B cell (primary cell): Measurements from ENCODE around the gene TBC1D9B. TPM values are rescaled to one million over a fixed set of nuclear protein-coding genes. Genes with fewer than 3 reads are reported as not detected.
A peak's percentile ranks its signal among the peaks of the same experiment; 100 is the strongest.

Experiments used
- ATAC-seq: fragments of 200-7000 bp; cut with Tn5 transposase; one replicate; pipeline ENCODE4 v1.10.0; 2021; ENCODE audit warnings: low read depth, mild to moderate bottlenecking, moderate number of reproducible peaks, moderate library complexity
- CTCF ChIA-PET: fragments of 350-600 bp; sonication (Branson Sonifier 250); formaldehyde crosslinking; loops from one replicate; lab custom pipeline; 2021; ENCODE audit warnings: antibody characterized with exemption, inconsistent platforms; lab: Charles Lee
- POLR2A ChIA-PET: fragments of 350-600 bp; sonication (Branson Sonifier 250); formaldehyde crosslinking; loops from one replicate; lab custom pipeline; 2021; ENCODE audit warnings: antibody characterized with exemption; lab: Charles Lee
- DNase-seq: peaks from one replicate; pipeline ENCODE4 v3.0.0; 2013
- H2AFZ ChIP-seq: 2 replicates; pipeline ENCODE4 v1.6.1; 2012; ENCODE audit warnings: mild to moderate bottlenecking, low read depth, low read length; ENCODE audit not compliant: insufficient read depth, poor library complexity, severe bottlenecking
- H3K27ac ChIP-seq, 2 donors: 1 replicate in 1 of 2; 2 replicates in 1 of 2; pipeline ENCODE4 v1.5.1; 2012 to 2013; ENCODE audit warnings: low read length in 2 of 2, mild to moderate bottlenecking in 2 of 2, moderate library complexity in 1 of 2
- H3K27me3 ChIP-seq, 4 experiments: fragments of 200-600 bp in 1 of 4; sonication (generic) in 1 of 4; replicated peaks in 1 of 4; 1 replicate in 2 of 4; 2 replicates in 2 of 4; pipeline versions ENCODE4 v1.6.1 to v1.7.0; 2013 to 2016; ENCODE audit warnings: low read length in 3 of 4, mild to moderate bottlenecking in 2 of 4, mixed read lengths in 1 of 4, moderate library complexity in 1 of 4; ENCODE audit not compliant: insufficient read depth in 4 of 4, control insufficient read depth in 3 of 4; ENCODE audit errors: control extremely low read depth in 1 of 4
- H3K36me3 ChIP-seq, 2 experiments: replicated peaks in 1 of 2; 1 replicate in 1 of 2; 2 replicates in 1 of 2; pipeline versions ENCODE4 v1.6.1 to v1.7.1; 2013; ENCODE audit warnings: low read length in 1 of 2; ENCODE audit not compliant: insufficient read depth in 2 of 2, control insufficient read depth in 1 of 2; ENCODE audit errors: control extremely low read depth in 1 of 2, extremely low read depth in 1 of 2
- H3K4me1 ChIP-seq, 2 donors: fragments of 200-600 bp in 1 of 2; sonication (generic) in 1 of 2; 1 replicate in 1 of 2; 2 replicates in 1 of 2; pipeline versions ENCODE4 v1.5.1 to v1.6.1; 2013 to 2017; ENCODE audit warnings: low read length in 2 of 2; ENCODE audit not compliant: control insufficient read depth in 2 of 2, insufficient read depth in 2 of 2
- H3K4me2 ChIP-seq: replicated peaks from 2 replicates; pipeline ENCODE3; 2012; ENCODE audit warnings: mild to moderate bottlenecking, low read depth, low read length; ENCODE audit not compliant: poor library complexity, severe bottlenecking
- H3K4me3 ChIP-seq, 5 experiments: fragments of 200-600 bp in 1 of 5; sonication (generic) in 1 of 5; 1 replicate in 3 of 5; 2 replicates in 2 of 5; pipeline versions ENCODE4 v1.5.1 to v1.7.0; 2011 to 2016; ENCODE audit warnings: low read length in 4 of 5, mild to moderate bottlenecking in 4 of 5, low read depth in 2 of 5, control low read depth in 1 of 5, moderate library complexity in 1 of 5; ENCODE audit not compliant: insufficient read depth in 1 of 5; ENCODE audit errors: control extremely low read depth in 1 of 5, extremely low read depth in 1 of 5
- H3K79me2 ChIP-seq: fragments of 200-600 bp; sonication (generic); one replicate; pipeline ENCODE4 v1.6.0; 2016; ENCODE audit warnings: low read length; ENCODE audit not compliant: control insufficient read depth, insufficient read depth
- H3K9ac ChIP-seq: fragments of 200-600 bp; sonication (generic); 2 replicates; pipeline ENCODE4 v1.6.1; 2017; ENCODE audit warnings: mild to moderate bottlenecking, low read length, moderate library complexity
- H3K9me3 ChIP-seq, 3 donors: one replicate each; pipeline versions ENCODE4 v1.6.1 to v1.7.1; 2013; ENCODE audit warnings: low read length in 2 of 3; ENCODE audit not compliant: control insufficient read depth in 2 of 3, insufficient read depth in 1 of 3; ENCODE audit errors: control extremely low read depth in 1 of 3
- H4K20me1 ChIP-seq: 2 replicates; pipeline ENCODE4 v1.6.0; 2012; ENCODE audit warnings: mild to moderate bottlenecking, low read length; ENCODE audit not compliant: insufficient read depth, control insufficient read depth, poor library complexity, severe bottlenecking
- H3K27ac Mint-ChIP-seq: one replicate; pipeline ENCODE4 v1.8.0; 2021; ENCODE audit warnings: mixed read lengths
- H3K27me3 Mint-ChIP-seq: one replicate; pipeline ENCODE4 v1.8.0; 2021; ENCODE audit warnings: mixed read lengths
- H3K4me1 Mint-ChIP-seq: one replicate; pipeline ENCODE4 v1.8.0; 2021; ENCODE audit warnings: mixed read lengths
- H3K4me3 Mint-ChIP-seq: one replicate; pipeline ENCODE4 v1.8.0; 2021; ENCODE audit warnings: mixed read lengths
- H3K9me3 Mint-ChIP-seq: one replicate; pipeline ENCODE4 v1.8.0; 2022; ENCODE audit warnings: mixed read lengths; ENCODE audit not compliant: insufficient read depth
- CTCF ChIP-seq: fragments of 200-600 bp; IDR thresholded peaks from one replicate; pipeline ENCODE4 v1.8.0; 2022; ENCODE audit warnings: antibody characterized with exemption, mild to moderate bottlenecking
- EZH2 ChIP-seq: IDR thresholded peaks from 2 replicates; pipeline ENCODE4 v1.6.1; 2012; ENCODE audit warnings: borderline replicate concordance, low read depth, mild to moderate bottlenecking, moderate library complexity, low read length; ENCODE audit not compliant: insufficient read depth, poor library complexity, severe bottlenecking
- WGBS: methylation state at CpG from one replicate; pipeline ENCODE4 v1.1.5; 2013; ENCODE audit warnings: missing lambda C conversion rate; ENCODE audit not compliant: insufficient coverage; 5-methylcytosine and 5-hydroxymethylcytosine counted together
- intact Hi-C: fragments of 100-400 bp; cut with micrococcal nuclease; formaldehyde crosslinking; loops from one replicate; pipeline ENCODE4 v1.10.0; 2022
- polyA plus RNA-seq: library from polyadenylated mRNA; depleted of rRNA; stranded (reverse); fragments of >200 nt; gene quantifications from 2 replicates; pipeline ENCODE4 v1.2.3, GENCODE V29; 2012
- total RNA-seq, 2 donors: library from RNA; stranded (reverse); fragments of 120-200 nt in 1 of 2; gene quantifications; 1 replicate in 1 of 2; 2 replicates in 1 of 2; pipeline versions ENCODE4 v1.2.3 to v1.2.4, GENCODE V29; 2013 to 2022

The TBC1D9B gene
- total and polyA plus RNA-seq, 2 donors (not counting 1 experiment from before 2014, with no cell fraction given), result 143 to 144 TPM

GRCh38 chr5:179822444-179822990 lies 85.2 kb downstream of the TBC1D9B start:
- POLR2A ChIA-PET, result interaction anchor here (0.7 to 1.0 kb wide), 7 partner anchors 8 to 90 kb away, joined by 3 to 5 read pairs (median 3); partner anchors contain the start of genes LTC4S and MAML1
- H3K9me3 ChIP-seq, result no peaks in the 10 kb centered on the region
- H3K9me3 Mint-ChIP-seq, result no peaks in the 10 kb centered on the region
- intact Hi-C loops, result no loop called here
- peaks cover 31 to 42% of the 10 kb centered on the region in 2 donors for H3K4me1 ChIP-seq
- no peaks in the 10 kb centered on the region for H3K27me3 Mint-ChIP-seq
- no peak overlapping the region for H3K9ac ChIP-seq
- TF ChIP-seq CTCF (no peak), EZH2 (no peak)
- peaks cover 2 to 43% of the 10 kb centered on the region in 2 experiments for H3K36me3 ChIP-seq
- no peak overlapping the region for H3K4me3 ChIP-seq
- peak overlapping the region; percentile 98 for H3K27ac Mint-ChIP-seq
- no peaks in the 10 kb centered on the region for H3K27me3 ChIP-seq
- peak overlapping the region; percentile 98 for H3K4me3 Mint-ChIP-seq
- H3K79me2 ChIP-seq, result peaks cover 66% of the 10 kb centered on the region
- DNase-seq, result no peak
- H3K4me2 ChIP-seq, result peak overlapping the region; percentile 98
- 83% methylated on average over 7 of the region's 8 CpGs for WGBS
- peaks cover 51% of the 10 kb centered on the region for H3K4me1 Mint-ChIP-seq
- H3K27ac ChIP-seq, result no peak overlapping the region
- no peak for ATAC-seq
- H2AFZ ChIP-seq, result no peak overlapping the region
- peaks cover 68% of the 10 kb centered on the region for H4K20me1 ChIP-seq
- CTCF ChIA-PET, result interaction anchor here (1.0 to 1.6 kb wide), 4 partner anchors 14 to 153 kb away, joined by 3 to 11 read pairs (median 5); partner anchors contain the start of gene MRNIP

GRCh38 chr5:179822059-179822432 lies 85.7 kb downstream of the TBC1D9B start:
- H3K27me3 Mint-ChIP-seq, result no peaks in the 10 kb centered on the region
- Histone ChIP-seq H2AFZ (no peak overlapping the region), H3K27me3 (peaks cover 0 to 4% (median 0%) of the 10 kb centered on the region in 4 experiments), H3K9ac (peak overlapping the region; percentile 98), H3K79me2 (peaks cover 70% of the 10 kb centered on the region), H3K4me2 (peak overlapping the region; percentile 98), H3K27ac (peak overlapping the region; percentile 91 to 98), H4K20me1 (peaks cover 63% of the 10 kb centered on the region), H3K4me3 (peak overlapping the region in 4 of 5 experiments; percentile 76 to 94 (median 86)), H3K4me1 (peaks cover 35 to 47% of the 10 kb centered on the region in 2 donors), H3K9me3 (no peaks in the 10 kb centered on the region), H3K36me3 (peaks cover 2 to 40% of the 10 kb centered on the region in 2 experiments)
- intact Hi-C loops, result no loop called here
- DNase-seq, result no peak
- ChIA-PET POLR2A (interaction anchor here (0.7 to 1.0 kb wide), 8 partner anchors 9 to 90 kb away, joined by 3 to 5 read pairs (median 3); partner anchors contain the start of genes LTC4S and MAML1), CTCF (interaction anchor here (1.0 to 1.6 kb wide), 4 partner anchors 15 to 153 kb away, joined by 3 to 11 read pairs (median 5); partner anchors contain the start of gene MRNIP)
- H3K9me3 Mint-ChIP-seq, result no peaks in the 10 kb centered on the region
- H3K4me1 Mint-ChIP-seq, result peaks cover 55% of the 10 kb centered on the region
- WGBS, result 92% methylated on average over 2 of the region's 3 CpGs
- TF ChIP-seq EZH2 (no peak), CTCF (no peak)
- peak overlapping the region; percentile 98 for H3K27ac Mint-ChIP-seq
- H3K4me3 Mint-ChIP-seq, result peak overlapping the region; percentile 98
- no peak for ATAC-seq
